Measurements from ENCODE around the gene RBM19. TPM values are rescaled to one million over a fixed set of nuclear protein-coding genes. Genes with fewer than 3 reads are reported as not detected.
"Not testable (repeated sequence)": the region's sequence is repeated elsewhere in the genome, so short reads cannot be mapped to it uniquely, and the experiment has no call there.

The RBM19 gene
- polyA plus RNA-seq, 1 experiment, result 15.5 TPM

DNA sequence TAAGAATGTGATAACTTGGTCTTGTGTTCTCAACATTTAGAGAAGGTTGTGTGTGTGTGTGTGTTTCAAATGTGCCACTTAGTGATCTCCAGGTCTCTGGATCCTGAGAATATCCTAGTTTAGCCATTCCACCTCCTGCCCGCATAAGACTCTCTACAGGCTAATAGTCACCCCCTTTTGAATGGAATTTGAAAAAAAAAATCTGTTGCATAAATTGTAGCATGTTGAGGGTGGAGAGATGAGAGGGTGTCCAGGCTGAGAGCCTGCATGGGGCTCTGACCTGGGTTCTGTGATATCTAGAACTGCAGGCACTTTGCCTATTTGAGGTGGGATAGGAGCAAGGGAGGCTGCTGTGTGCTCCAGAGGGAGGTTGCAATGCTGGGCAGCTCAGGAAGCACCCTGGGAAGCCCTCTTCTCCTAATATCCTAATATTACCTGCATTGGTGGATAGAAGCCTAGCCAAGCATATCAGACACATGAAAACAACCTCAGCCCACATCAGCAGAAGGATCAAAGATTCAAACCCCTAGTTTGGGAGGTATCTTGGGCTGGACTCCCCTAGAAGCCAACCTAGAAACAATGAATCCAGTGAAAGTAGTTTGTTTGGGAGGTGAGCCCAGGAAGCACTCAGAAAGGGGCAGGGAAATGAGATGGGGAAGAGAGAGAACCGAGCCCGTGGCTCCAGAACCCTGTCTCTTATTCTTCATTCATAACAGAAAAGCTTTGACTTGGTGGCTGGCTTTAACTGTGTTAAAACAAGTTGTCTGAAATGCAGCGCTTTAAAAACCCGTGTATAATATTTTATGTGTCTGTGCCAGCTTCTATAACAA is 35.6 kb upstream of the RBM19 start:
- no peak overlapping the region for H3K4me3 ChIP-seq (ENCODE audit: low read depth, low read length)
- ChIA-PET POLR2A (no interaction called here), CTCF (interaction anchor here (0.7 kb wide), 1 partner anchor 1987 kb away, joined by 3 read pairs; no protein-coding TSS in a partner anchor)
- H3K36me3 ChIP-seq (ENCODE audit: control insufficient read depth, insufficient read depth, low read length), result no peaks in the 10 kb centered on the region
- no peak for DNase-seq (ENCODE audit: low read depth)
- H3K27me3 ChIP-seq (ENCODE audit: control insufficient read depth, insufficient read depth, low read length), result peaks cover under 1% of the 10 kb centered on the region
- TF ChIP-seq CTCF (IDR thresholded peaks at IDR 0.05; ENCODE audit: insufficient read depth, low read depth, low read length), result no peak

- POLR2A ChIA-PET, result no interaction called here
- no peak overlapping the region for H3K4me3 ChIP-seq (ENCODE audit: low read depth, low read length)
- DNase-seq (ENCODE audit: low read depth), result no peak
- no peak for TF ChIP-seq CTCF (IDR thresholded peaks at IDR 0.05; ENCODE audit: insufficient read depth, low read depth, low read length)
- H3K27me3 ChIP-seq (ENCODE audit: control insufficient read depth, insufficient read depth, low read length), result peaks cover 1% of the 10 kb centered on the region; the same call in 1 of the 2 replicates
- CTCF ChIA-PET, result no interaction called here
- no peaks in the 10 kb centered on the region for H3K36me3 ChIP-seq (ENCODE audit: control insufficient read depth, insufficient read depth, low read length)
Measured at GRCh38 chr12:114000861-114001260, 34.7 kb upstream of the RBM19 start.

DNA sequence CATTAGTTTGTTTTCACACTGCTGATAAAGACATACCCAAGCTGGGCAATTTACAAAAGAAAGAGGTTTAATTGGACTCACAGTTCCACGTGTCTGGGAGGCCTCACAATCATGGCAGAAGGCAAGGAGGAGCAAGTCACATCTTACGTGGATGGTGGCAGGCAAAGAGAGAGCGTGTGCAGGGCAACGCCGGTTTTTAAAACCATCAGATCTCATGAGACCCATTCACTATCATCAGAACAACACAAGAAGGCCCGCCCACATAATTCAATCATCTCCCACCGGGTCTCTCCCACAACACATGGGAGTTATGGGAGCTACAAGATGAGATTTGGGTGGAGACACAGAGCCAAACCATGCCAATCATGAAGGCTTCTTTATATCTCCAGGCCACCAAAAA is 34.1 kb upstream of the RBM19 start:
- POLR2A ChIA-PET; DNase-seq (ENCODE audit: low read depth); H3K27me3 ChIP-seq (ENCODE audit: control insufficient read depth, insufficient read depth, low read length); CTCF ChIA-PET; H3K4me3 ChIP-seq (ENCODE audit: low read depth, low read length); H3K36me3 ChIP-seq (ENCODE audit: control insufficient read depth, insufficient read depth, low read length): not testable (repeated sequence)

GRCh38 chr12:113997365-113997764 is 31.2 kb upstream of the RBM19 start:
- ChIA-PET CTCF (interaction anchor here (1.0 kb wide), 1 partner anchor 17 kb away, joined by 3 read pairs; no protein-coding TSS in a partner anchor), POLR2A (no interaction called here)
- TF ChIP-seq CTCF (IDR thresholded peaks at IDR 0.05; ENCODE audit: insufficient read depth, low read depth, low read length), result no peak
- peaks cover 1% of the 10 kb centered on the region; the same call in 1 of the 2 replicates for H3K27me3 ChIP-seq (ENCODE audit: control insufficient read depth, insufficient read depth, low read length)
- no peak for DNase-seq (ENCODE audit: low read depth)
- H3K36me3 ChIP-seq (ENCODE audit: control insufficient read depth, insufficient read depth, low read length), result no peaks in the 10 kb centered on the region
- no peak overlapping the region for H3K4me3 ChIP-seq (ENCODE audit: low read depth, low read length)

DNA sequence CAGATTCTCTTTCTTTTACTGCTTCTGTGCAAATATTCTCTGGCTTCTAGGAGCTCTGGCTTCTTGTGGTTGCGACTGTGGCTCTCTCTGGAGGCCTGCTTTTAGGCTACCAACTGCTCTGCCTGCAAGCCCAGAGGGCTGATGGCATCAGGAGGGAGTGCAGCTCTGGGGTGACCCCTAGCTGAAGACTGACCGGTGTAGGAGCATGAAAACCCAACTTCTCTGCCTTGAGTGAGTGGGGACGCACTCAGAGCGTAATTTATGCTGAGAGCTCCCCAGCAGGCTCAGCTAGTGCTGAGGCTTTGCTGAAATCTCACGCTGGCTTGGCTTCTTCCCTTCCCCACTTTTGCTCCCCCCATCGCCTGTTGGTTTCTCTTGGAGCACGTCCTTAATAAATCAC is 29.9 kb upstream of the RBM19 start:
- Histone ChIP-seq H3K27me3 (ENCODE audit: control insufficient read depth, insufficient read depth, low read length) (peaks cover 1% of the 10 kb centered on the region; the same call in 1 of the 2 replicates), H3K36me3 (ENCODE audit: control insufficient read depth, insufficient read depth, low read length) (no peaks in the 10 kb centered on the region), H3K4me3 (ENCODE audit: low read depth, low read length) (no peak overlapping the region)
- no peak for TF ChIP-seq CTCF (IDR thresholded peaks at IDR 0.05; ENCODE audit: insufficient read depth, low read depth, low read length)
- DNase-seq (ENCODE audit: low read depth), result no peak
- ChIA-PET CTCF (interaction anchor here (1.1 to 2.5 kb wide), 3 partner anchors 15 to 629 kb away, joined by 3 to 9 read pairs (median 5); no protein-coding TSS in a partner anchor), POLR2A (no interaction called here)
